Occipital lobe (tissue), 2 donors: ENCODE results near the gene UGT1A10. TPM values are rescaled to one million over a fixed set of nuclear protein-coding genes. Genes with fewer than 3 reads are reported as not detected.

ENCODE experiments used
- DNase-seq: peaks from one replicate; lab custom pipeline; 2025; lab: John Stamatoyannopoulos, UW
- total RNA-seq: library from RNA; depleted of rRNA; stranded (reverse); fragments of >200 nt; gene quantifications from one replicate; pipeline ENCODE4 v1.2.3, GENCODE V29; 2014

Gene UGT1A10
- total RNA-seq, 1 donor from 2014 or later: not detected

- no peak for DNase-seq
Measured at GRCh38 chr2:233820774-233821105, 184.5 kb downstream of the UGT1A10 start.

GRCh38 chr2:233821196-233821595, 184.9 kb downstream of the UGT1A10 start:
- no peak for DNase-seq

GRCh38 chr2:233821709-233822100, 185.5 kb downstream of the UGT1A10 start:
- no peak for DNase-seq

- DNase-seq: no peak
Measured at GRCh38 chr2:233822101-233822771, 186.0 kb downstream of the UGT1A10 start.

Other genes with a start within 250 kb of the UGT1A10 start
- 14.7 TPM for gene USP40, start 69.7 kb upstream of the UGT1A10 start, total RNA-seq
- not detected for gene UGT1A8, start 18.8 kb upstream of the UGT1A10 start, total RNA-seq
- gene UGT1A9, start 35.5 kb downstream of the UGT1A10 start, total RNA-seq: not detected
- gene UGT1A7, start 45.5 kb downstream of the UGT1A10 start, total RNA-seq: not detected
- not detected for gene UGT1A6, start 56.4 kb downstream of the UGT1A10 start, total RNA-seq
- gene UGT1A5, start 76.5 kb downstream of the UGT1A10 start, total RNA-seq: not detected
- not detected for gene UGT1A4, start 82.3 kb downstream of the UGT1A10 start, total RNA-seq
- gene UGT1A3, start 92.6 kb downstream of the UGT1A10 start, total RNA-seq: not detected
- gene UGT1A1, start 123.8 kb downstream of the UGT1A10 start, total RNA-seq: not detected
- gene MROH2A, start 141.9 kb downstream of the UGT1A10 start, total RNA-seq: not detected
- 1.9 TPM for gene HJURP, start 218.1 kb downstream of the UGT1A10 start, total RNA-seq